HG02885 (cell line): ENCODE results near the gene SAMM50.
A peak's percentile ranks its signal among the peaks of the same experiment; 100 is the strongest.

Experiments used
- ATAC-seq: cut with Tn5 transposase; IDR thresholded peaks from one replicate; pipeline ENCODE4 v1.9.1; 2021; ENCODE audit warnings: mild to moderate bottlenecking; ENCODE audit not compliant: unreplicated experiment, poor library complexity

The SAMM50 gene

DNA sequence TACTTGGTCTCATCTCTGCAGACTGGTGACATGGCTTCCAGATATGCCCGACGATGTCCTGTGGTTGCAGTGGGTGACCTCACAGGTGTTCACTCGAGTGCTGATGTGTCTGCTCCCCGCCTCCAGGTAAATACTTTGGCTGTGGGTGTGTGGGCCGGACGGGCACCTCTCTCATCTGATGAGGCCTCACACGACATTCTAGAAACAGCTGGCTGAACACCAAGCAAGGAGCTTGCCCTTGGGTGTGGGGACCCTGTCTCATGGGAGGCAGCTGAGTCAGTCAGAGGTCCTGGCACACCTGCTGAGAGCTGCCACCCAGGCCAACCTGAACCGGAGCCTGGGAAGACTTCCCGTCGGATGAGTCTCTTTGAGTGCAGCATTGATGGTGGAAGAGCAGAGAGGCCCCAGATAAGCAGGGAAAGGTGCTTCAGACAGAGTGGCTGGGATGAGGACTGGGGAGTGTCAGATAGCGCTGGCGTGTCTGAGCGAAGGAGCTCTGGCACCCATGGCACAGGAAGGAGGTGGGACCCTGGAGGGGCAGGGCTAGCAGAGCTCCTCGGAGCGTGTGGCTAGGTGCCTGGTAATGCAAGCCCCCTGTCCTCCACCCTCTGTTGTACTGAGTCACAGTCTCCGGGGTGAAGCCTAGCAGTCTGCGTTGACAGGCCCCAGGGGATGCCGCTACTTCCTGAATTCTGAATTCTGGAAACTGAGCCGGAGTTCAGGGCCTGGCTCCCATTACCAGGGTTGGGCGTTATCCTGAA lies 10.4 kb upstream of the SAMM50 start:
- ATAC-seq: no peak

- no peak for ATAC-seq
Observed at GRCh38 chr22:43945632-43946383, 9.4 kb upstream of the SAMM50 start.

DNA sequence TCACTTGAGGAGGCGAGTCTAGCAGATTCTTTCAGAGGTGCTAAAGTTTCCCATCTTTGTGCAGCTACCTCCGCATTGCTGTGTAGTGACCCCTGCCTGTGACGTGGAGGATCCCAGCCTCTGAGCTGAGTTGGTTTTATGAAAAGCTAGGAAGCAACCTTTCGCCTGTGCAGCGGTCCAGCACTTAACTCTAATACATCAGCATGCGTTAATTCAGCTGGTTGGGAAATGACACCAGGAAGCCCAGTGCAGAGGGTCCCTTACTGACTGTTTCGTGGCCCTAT lies 8.9 kb upstream of the SAMM50 start:
- ATAC-seq: no peak

DNA sequence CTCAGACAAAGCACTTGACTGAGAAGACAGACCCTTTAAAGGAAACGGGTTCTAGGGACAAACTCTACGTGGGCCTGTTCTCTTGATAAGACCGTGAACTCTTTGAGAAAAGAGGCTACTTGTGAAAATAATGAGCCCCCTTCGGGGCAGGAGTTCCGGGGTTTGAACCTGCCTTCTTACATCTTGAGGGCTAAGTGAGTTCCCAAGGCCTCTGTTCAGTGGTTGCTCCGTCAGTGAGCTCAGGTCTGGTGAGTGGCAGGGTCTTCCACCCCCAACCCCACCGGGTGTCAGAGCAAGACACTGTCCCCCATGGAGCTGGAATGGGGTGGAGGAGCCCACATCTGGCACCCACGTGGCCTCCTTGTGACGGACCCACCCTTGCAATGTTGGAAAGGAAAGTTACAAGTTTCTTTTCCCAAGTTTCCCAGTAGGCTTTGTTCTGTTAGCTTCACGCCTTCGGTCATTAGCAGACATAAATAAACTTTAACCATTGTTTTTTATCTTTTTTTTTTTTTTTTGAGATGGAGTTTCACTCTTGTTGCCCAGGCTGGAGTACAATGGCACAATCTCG lies 6.3 kb upstream of the SAMM50 start:
- no peak for ATAC-seq

DNA sequence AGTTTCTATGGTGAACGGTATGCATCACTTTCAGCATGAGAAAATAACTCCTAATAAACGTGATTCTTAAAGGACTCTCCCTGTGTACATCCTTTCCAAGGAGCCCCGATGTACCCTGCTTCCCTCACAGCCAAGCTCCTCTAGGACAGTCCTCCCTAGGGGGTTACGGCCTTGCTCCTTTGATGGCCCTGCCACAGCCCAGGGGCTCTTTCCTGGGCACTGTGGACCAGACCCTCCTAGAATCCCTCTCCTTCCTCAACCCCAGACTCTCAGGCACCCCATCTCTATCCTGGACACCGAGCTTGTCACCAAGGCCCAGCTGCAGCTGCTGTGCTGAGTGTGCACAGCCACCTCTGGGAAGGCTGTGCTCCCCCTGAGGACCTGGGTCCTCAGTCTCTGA lies 3.9 kb upstream of the SAMM50 start:
- no peak for ATAC-seq

- no peak for ATAC-seq
Observed at GRCh38 chr22:43951966-43952365, 3.3 kb upstream of the SAMM50 start.

DNA sequence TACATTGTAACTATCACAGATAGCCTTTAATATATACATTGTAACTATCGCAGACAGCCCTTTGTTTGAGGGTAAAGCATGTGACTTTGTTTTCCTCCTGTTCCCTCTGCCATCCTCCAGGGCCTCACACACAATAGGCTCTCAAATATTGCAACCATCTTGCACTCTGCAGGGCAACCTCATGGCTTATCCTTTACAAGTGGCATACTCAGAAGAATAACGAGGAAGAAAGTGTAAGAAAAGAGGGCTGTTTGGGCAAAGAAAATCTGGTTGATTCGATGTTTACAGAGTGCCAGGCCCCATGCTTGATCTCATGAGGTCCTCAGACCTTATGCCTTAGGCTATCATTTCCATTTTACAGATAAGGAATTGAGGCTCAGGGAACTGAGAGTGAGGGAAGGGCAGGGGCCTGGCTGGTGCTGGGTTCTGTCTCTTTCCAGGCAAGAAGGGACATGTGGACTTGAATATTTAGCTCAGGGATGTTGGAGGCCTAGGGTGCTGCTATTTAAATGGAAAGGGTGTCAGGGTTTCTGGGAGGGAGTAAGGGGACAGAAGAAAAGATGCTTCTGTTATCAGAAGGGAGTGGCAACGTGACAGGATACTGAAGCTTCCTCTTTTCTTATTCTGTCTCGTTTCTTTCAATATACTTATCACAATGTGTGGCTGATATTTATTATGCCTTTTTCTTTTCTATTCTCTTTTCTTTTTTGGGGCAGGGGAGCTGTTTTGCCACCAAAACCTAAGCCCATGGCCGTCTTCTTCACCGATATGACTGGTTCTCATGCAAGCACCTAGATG lies 1.1 kb upstream of the SAMM50 start:
- no peak for ATAC-seq

GRCh38 chr22:43955883-43956782 lies 891 bp downstream of the SAMM50 start:
- ATAC-seq: peak; percentile 8

GRCh38 chr22:43956805-43957463 lies 1.7 kb downstream of the SAMM50 start:
- no peak for ATAC-seq

GRCh38 chr22:43957871-43958270 lies 2.6 kb downstream of the SAMM50 start:
- no peak for ATAC-seq

DNA sequence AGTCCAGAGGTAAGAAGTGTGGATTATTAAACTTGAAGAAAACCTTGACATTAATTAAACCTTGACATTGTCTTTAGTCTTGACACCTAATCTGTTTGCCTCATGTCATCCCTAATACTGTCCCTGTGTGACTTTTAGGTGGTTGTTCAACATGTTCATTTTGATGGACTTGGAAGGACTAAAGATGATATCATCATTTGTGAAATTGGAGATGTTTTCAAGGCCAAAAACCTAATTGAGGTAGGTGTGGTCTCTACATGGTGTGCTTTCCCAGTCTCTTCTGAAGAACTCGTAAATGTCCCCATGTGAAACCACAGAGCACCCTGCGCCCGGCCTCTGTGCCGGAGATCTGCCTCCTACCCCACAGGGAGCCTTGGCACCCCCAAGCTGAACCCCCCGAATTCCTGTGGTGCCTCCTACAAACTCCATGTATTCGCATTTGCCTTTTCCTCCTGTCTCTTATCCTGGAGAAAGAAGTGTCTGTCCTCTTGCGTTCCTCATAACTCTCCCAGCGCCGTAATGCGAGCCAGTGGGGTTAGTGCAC lies 9.1 kb downstream of the SAMM50 start:
- no peak for ATAC-seq

- ATAC-seq: no peak
Observed at GRCh38 chr22:43967069-43967468, 11.8 kb downstream of the SAMM50 start.

- ATAC-seq: no peak
Observed at GRCh38 chr22:43968614-43969013, 13.4 kb downstream of the SAMM50 start.

- ATAC-seq: no peak
Observed at GRCh38 chr22:43969021-43969878, 14.0 kb downstream of the SAMM50 start.

GRCh38 chr22:43969989-43970755 lies 14.9 kb downstream of the SAMM50 start:
- ATAC-seq: no peak

DNA sequence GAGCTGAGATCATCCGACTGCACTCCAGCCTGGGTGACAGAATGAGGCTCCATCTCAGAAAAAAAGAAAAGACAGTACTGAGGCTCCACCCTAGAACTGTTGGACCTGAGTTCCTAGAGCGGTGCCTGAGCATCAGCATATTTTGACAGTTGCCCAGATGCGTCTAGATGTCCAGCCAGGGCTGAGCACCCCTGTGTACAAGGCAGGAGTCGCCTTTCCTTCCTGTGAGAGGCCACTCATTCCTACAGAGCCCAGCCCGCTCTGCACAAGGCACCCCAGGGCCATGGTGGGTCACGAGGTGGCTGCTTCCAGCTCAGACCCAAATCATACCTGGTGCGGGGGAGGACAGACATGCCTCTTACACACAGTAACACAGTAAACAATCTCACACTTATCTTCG lies 15.9 kb downstream of the SAMM50 start:
- no peak for ATAC-seq

DNA sequence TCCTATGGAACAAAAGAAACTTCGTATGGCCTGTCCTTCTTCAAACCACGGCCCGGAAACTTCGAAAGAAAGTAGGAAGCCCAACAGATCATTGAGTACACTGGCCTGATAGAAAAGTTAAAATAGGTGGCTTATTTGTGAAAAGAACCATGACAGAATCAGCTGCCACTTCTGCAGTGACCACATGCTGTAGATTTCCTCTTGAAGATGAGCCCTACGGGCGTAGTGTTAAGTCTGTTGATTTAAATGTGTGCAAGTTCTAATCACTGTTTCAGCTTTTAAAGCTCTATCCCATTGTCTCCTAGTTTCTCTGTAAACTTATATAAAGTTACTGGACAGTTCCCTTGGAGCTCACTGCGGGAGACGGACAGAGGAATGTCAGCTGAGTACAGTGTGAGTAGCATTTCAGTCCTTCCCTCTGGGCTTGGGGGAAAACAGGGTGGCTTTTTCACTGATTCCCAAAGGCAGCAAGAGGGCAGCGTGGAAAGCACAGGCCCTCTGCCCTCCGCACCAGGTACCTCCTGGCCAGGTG lies 17.8 kb downstream of the SAMM50 start:
- no peak for ATAC-seq
